B cell (primary cell): Measurements from ENCODE around the gene ENG. TPM values are rescaled to one million over a fixed set of nuclear protein-coding genes. Genes with fewer than 3 reads are reported as not detected.

Experiments used
- ATAC-seq: fragments of 200-7000 bp; cut with Tn5 transposase; one replicate; pipeline ENCODE4 v1.10.0; 2021; ENCODE audit warnings: low read depth, mild to moderate bottlenecking, moderate number of reproducible peaks, moderate library complexity
- CTCF ChIA-PET: fragments of 350-600 bp; sonication (Branson Sonifier 250); formaldehyde crosslinking; loops from one replicate; lab custom pipeline; 2021; ENCODE audit warnings: antibody characterized with exemption, inconsistent platforms; lab: Charles Lee
- POLR2A ChIA-PET: fragments of 350-600 bp; sonication (Branson Sonifier 250); formaldehyde crosslinking; loops from one replicate; lab custom pipeline; 2021; ENCODE audit warnings: antibody characterized with exemption; lab: Charles Lee
- DNase-seq: peaks from one replicate; pipeline ENCODE4 v3.0.0; 2013
- H2AFZ ChIP-seq: 2 replicates; pipeline ENCODE4 v1.6.1; 2012; ENCODE audit warnings: mild to moderate bottlenecking, low read depth, low read length; ENCODE audit not compliant: insufficient read depth, poor library complexity, severe bottlenecking
- H3K27ac ChIP-seq, 2 donors: 1 replicate in 1 of 2; 2 replicates in 1 of 2; pipeline ENCODE4 v1.5.1; 2012 to 2013; ENCODE audit warnings: low read length in 2 of 2, mild to moderate bottlenecking in 2 of 2, moderate library complexity in 1 of 2
- H3K27me3 ChIP-seq, 4 experiments: fragments of 200-600 bp in 1 of 4; sonication (generic) in 1 of 4; replicated peaks in 1 of 4; 1 replicate in 2 of 4; 2 replicates in 2 of 4; pipeline versions ENCODE4 v1.6.1 to v1.7.0; 2013 to 2016; ENCODE audit warnings: low read length in 3 of 4, mild to moderate bottlenecking in 2 of 4, mixed read lengths in 1 of 4, moderate library complexity in 1 of 4; ENCODE audit not compliant: insufficient read depth in 4 of 4, control insufficient read depth in 3 of 4; ENCODE audit errors: control extremely low read depth in 1 of 4
- H3K36me3 ChIP-seq, 2 experiments: replicated peaks in 1 of 2; 1 replicate in 1 of 2; 2 replicates in 1 of 2; pipeline versions ENCODE4 v1.6.1 to v1.7.1; 2013; ENCODE audit warnings: low read length in 1 of 2; ENCODE audit not compliant: insufficient read depth in 2 of 2, control insufficient read depth in 1 of 2; ENCODE audit errors: control extremely low read depth in 1 of 2, extremely low read depth in 1 of 2
- H3K4me1 ChIP-seq, 2 donors: fragments of 200-600 bp in 1 of 2; sonication (generic) in 1 of 2; 1 replicate in 1 of 2; 2 replicates in 1 of 2; pipeline versions ENCODE4 v1.5.1 to v1.6.1; 2013 to 2017; ENCODE audit warnings: low read length in 2 of 2; ENCODE audit not compliant: control insufficient read depth in 2 of 2, insufficient read depth in 2 of 2
- H3K4me2 ChIP-seq: replicated peaks from 2 replicates; pipeline ENCODE3; 2012; ENCODE audit warnings: mild to moderate bottlenecking, low read depth, low read length; ENCODE audit not compliant: poor library complexity, severe bottlenecking
- H3K4me3 ChIP-seq, 5 experiments: fragments of 200-600 bp in 1 of 5; sonication (generic) in 1 of 5; 1 replicate in 3 of 5; 2 replicates in 2 of 5; pipeline versions ENCODE4 v1.5.1 to v1.7.0; 2011 to 2016; ENCODE audit warnings: low read length in 4 of 5, mild to moderate bottlenecking in 4 of 5, low read depth in 2 of 5, control low read depth in 1 of 5, moderate library complexity in 1 of 5; ENCODE audit not compliant: insufficient read depth in 1 of 5; ENCODE audit errors: control extremely low read depth in 1 of 5, extremely low read depth in 1 of 5
- H3K79me2 ChIP-seq: fragments of 200-600 bp; sonication (generic); one replicate; pipeline ENCODE4 v1.6.0; 2016; ENCODE audit warnings: low read length; ENCODE audit not compliant: control insufficient read depth, insufficient read depth
- H3K9ac ChIP-seq: fragments of 200-600 bp; sonication (generic); 2 replicates; pipeline ENCODE4 v1.6.1; 2017; ENCODE audit warnings: mild to moderate bottlenecking, low read length, moderate library complexity
- H3K9me3 ChIP-seq, 3 donors: one replicate each; pipeline versions ENCODE4 v1.6.1 to v1.7.1; 2013; ENCODE audit warnings: low read length in 2 of 3; ENCODE audit not compliant: control insufficient read depth in 2 of 3, insufficient read depth in 1 of 3; ENCODE audit errors: control extremely low read depth in 1 of 3
- H4K20me1 ChIP-seq: 2 replicates; pipeline ENCODE4 v1.6.0; 2012; ENCODE audit warnings: mild to moderate bottlenecking, low read length; ENCODE audit not compliant: insufficient read depth, control insufficient read depth, poor library complexity, severe bottlenecking
- H3K27ac Mint-ChIP-seq: one replicate; pipeline ENCODE4 v1.8.0; 2021; ENCODE audit warnings: mixed read lengths
- H3K27me3 Mint-ChIP-seq: one replicate; pipeline ENCODE4 v1.8.0; 2021; ENCODE audit warnings: mixed read lengths
- H3K4me1 Mint-ChIP-seq: one replicate; pipeline ENCODE4 v1.8.0; 2021; ENCODE audit warnings: mixed read lengths
- H3K4me3 Mint-ChIP-seq: one replicate; pipeline ENCODE4 v1.8.0; 2021; ENCODE audit warnings: mixed read lengths
- H3K9me3 Mint-ChIP-seq: one replicate; pipeline ENCODE4 v1.8.0; 2022; ENCODE audit warnings: mixed read lengths; ENCODE audit not compliant: insufficient read depth
- EZH2 ChIP-seq: IDR thresholded peaks from 2 replicates; pipeline ENCODE4 v1.6.1; 2012; ENCODE audit warnings: borderline replicate concordance, low read depth, mild to moderate bottlenecking, moderate library complexity, low read length; ENCODE audit not compliant: insufficient read depth, poor library complexity, severe bottlenecking
- WGBS: methylation state at CpG from one replicate; pipeline ENCODE4 v1.1.5; 2013; ENCODE audit warnings: missing lambda C conversion rate; ENCODE audit not compliant: insufficient coverage; 5-methylcytosine and 5-hydroxymethylcytosine counted together
- intact Hi-C: fragments of 100-400 bp; cut with micrococcal nuclease; formaldehyde crosslinking; loops from one replicate; pipeline ENCODE4 v1.10.0; 2022
- polyA plus RNA-seq: library from polyadenylated mRNA; depleted of rRNA; stranded (reverse); fragments of >200 nt; gene quantifications from 2 replicates; pipeline ENCODE4 v1.2.3, GENCODE V29; 2012
- total RNA-seq, 2 donors: library from RNA; stranded (reverse); fragments of 120-200 nt in 1 of 2; gene quantifications; 1 replicate in 1 of 2; 2 replicates in 1 of 2; pipeline versions ENCODE4 v1.2.3 to v1.2.4, GENCODE V29; 2013 to 2022
- TF ChIP-seq, protein P1 (sequence below): fragments of 200-600 bp; IDR thresholded peaks from one replicate; pipeline ENCODE4 v1.8.0; 2022; ENCODE audit warnings: antibody characterized with exemption, mild to moderate bottlenecking

The ENG gene
- total and polyA plus RNA-seq, 2 donors (not counting 1 experiment from before 2014, with no cell fraction given): 5.4 to 12.6 TPM

DNA sequence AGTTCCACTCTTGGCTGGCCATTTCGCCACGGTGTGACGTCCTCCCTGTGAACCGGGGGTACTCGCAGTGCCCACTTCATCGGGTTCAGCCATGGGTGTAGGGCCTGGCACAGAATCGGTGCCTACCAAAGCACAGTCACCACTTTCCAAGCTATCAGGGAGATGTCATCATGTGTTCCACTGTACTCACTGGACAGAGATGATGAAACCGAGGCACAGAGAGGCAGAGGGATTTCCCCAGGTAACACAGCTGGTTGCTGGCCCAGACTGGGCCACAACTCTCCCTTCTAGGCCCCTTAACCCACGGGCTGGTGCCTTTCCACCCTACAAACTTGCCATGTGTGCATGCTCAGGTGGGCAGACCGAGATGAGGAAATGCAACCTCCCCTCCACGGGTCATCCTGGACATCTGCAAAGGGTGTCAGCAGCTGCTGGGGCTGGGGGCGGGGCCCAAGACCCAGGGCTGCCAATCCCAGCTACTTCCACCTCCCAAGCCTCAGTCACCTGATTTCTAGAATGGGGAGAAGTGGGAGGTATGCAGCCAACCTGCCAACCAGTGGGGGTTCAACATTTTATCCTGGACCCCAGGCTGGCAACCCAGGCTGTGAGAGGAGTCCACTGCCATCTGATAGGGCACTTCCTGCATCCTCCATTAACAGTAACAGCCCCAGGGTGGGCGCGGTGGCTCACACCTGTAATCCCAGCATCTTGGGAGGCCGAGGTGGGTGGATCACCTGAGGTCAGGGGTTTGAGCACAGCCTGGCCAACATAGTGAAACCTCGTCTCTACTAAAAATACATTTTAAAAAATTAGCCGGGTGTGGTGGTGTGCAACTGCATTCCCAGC is 75.1 kb downstream of the ENG start:
- TF ChIP-seq EZH2: no peak
- TF ChIP-seq, protein P1, sequence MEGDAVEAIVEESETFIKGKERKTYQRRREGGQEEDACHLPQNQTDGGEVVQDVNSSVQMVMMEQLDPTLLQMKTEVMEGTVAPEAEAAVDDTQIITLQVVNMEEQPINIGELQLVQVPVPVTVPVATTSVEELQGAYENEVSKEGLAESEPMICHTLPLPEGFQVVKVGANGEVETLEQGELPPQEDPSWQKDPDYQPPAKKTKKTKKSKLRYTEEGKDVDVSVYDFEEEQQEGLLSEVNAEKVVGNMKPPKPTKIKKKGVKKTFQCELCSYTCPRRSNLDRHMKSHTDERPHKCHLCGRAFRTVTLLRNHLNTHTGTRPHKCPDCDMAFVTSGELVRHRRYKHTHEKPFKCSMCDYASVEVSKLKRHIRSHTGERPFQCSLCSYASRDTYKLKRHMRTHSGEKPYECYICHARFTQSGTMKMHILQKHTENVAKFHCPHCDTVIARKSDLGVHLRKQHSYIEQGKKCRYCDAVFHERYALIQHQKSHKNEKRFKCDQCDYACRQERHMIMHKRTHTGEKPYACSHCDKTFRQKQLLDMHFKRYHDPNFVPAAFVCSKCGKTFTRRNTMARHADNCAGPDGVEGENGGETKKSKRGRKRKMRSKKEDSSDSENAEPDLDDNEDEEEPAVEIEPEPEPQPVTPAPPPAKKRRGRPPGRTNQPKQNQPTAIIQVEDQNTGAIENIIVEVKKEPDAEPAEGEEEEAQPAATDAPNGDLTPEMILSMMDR: no peak
- peak overlapping the region; percentile 93 for H3K4me2 ChIP-seq
- H3K27ac ChIP-seq: peak overlapping the region; percentile 89 to 97
- no peaks in the 10 kb centered on the region for H3K9me3 Mint-ChIP-seq
- no peaks in the 10 kb centered on the region for H3K27me3 ChIP-seq
- H3K9me3 ChIP-seq: no peaks in the 10 kb centered on the region
- peaks cover 43 to 82% of the 10 kb centered on the region in 2 donors for H3K4me1 ChIP-seq
- intact Hi-C loops: loop anchor here (1.0 to 10.0 kb wide), 4 partner anchors 8 to 345 kb away; partner anchors contain the start of genes PTGES2 and STXBP1
- H3K36me3 ChIP-seq: peaks cover 0 to 7% of the 10 kb centered on the region in 2 experiments
- peak overlapping the region; percentile 100 for H3K4me3 Mint-ChIP-seq
- H3K4me3 ChIP-seq: peak overlapping the region; percentile 24 to 91 (median 69)
- 11% methylated on average over 13 of the region's 17 CpGs for WGBS
- H4K20me1 ChIP-seq: peaks cover 31% of the 10 kb centered on the region
- peaks cover 80% of the 10 kb centered on the region for H3K79me2 ChIP-seq
- peak overlapping the region; percentile 68 for H2AFZ ChIP-seq
- peaks cover 66% of the 10 kb centered on the region for H3K4me1 Mint-ChIP-seq
- no peaks in the 10 kb centered on the region for H3K27me3 Mint-ChIP-seq
- POLR2A ChIA-PET: interaction anchor here (0.6 to 3.0 kb wide), 7 partner anchors 9 to 156 kb away, joined by 3 to 18 read pairs (median 5); partner anchors contain the start of gene TOR2A
- H3K9ac ChIP-seq: peak overlapping the region; percentile 76
- peak; percentile 50 for ATAC-seq
- DNase-seq: peak; percentile 80
- H3K27ac Mint-ChIP-seq: peak overlapping the region; percentile 97
- CTCF ChIA-PET: interaction anchor here (0.8 to 3.4 kb wide), 9 partner anchors 8 to 142 kb away, joined by 3 to 24 read pairs (median 4); partner anchors contain the start of genes ST6GALNAC4 and TOR2A
